ENCODE data around the gene LYST. TPM values are rescaled to one million over a fixed set of nuclear protein-coding genes. Genes with fewer than 3 reads are reported as not detected.

LYST gene
- polyA plus RNA-seq, 3 donors, result 46.3 to 128 (median 67.9) TPM

GRCh38 chr1:235913311-235913710 is 46.6 kb upstream of the LYST start:
- H3K27ac ChIP-seq (ENCODE audit: low read depth in 1 of 2, low read length in 2 of 2), result no peak overlapping the region
- Mint-ChIP-seq H3K4me1 (peaks cover 57% of the 10 kb centered on the region), H3K4me3 (no peak overlapping the region), H3K9me3 (no peaks in the 10 kb centered on the region), H3K27ac (no peak overlapping the region), H3K27me3 (ENCODE audit: low read depth in 3 of 3) (peaks cover 0 to 3% (median 3%) of the 10 kb centered on the region in 3 donors), H3K36me3 (peaks cover 0 to 5% of the 10 kb centered on the region in 2 donors)
- H3K27me3 ChIP-seq (ENCODE audit: control insufficient read depth in 2 of 2, insufficient read depth in 2 of 2, low read length in 2 of 2), result no peaks in the 10 kb centered on the region
- no peaks in the 10 kb centered on the region for H3K36me3 ChIP-seq (replicated peaks in 1 of 2; ENCODE audit: control insufficient read depth in 1 of 2, insufficient read depth in 2 of 2, low read length in 2 of 2)
- intact Hi-C loops (cut with micrococcal nuclease), result loop anchor here in 1 of 2 donors (5.0 kb wide), 1 partner anchor 59 kb away; no protein-coding TSS in a partner anchor
- no peaks in the 10 kb centered on the region for H4K20me1 ChIP-seq (ENCODE audit: insufficient read depth, low read length)
- no peak for DNase-seq
- no peak overlapping the region for H3K4me2 ChIP-seq (replicated peaks; ENCODE audit: extremely low read depth, low read length, poor library complexity, severe bottlenecking)
- H3K9me3 ChIP-seq (replicated peaks in 1 of 2; ENCODE audit: control insufficient read depth in 1 of 2, insufficient read depth in 1 of 2, low read length in 2 of 2), result no peaks in the 10 kb centered on the region
- H3K79me2 ChIP-seq (ENCODE audit: insufficient read depth, low read length), result peaks cover 5% of the 10 kb centered on the region
- H3K4me3 ChIP-seq (replicated peaks in 1 of 3; ENCODE audit: low read depth in 2 of 3, low read length in 3 of 3), result no peak overlapping the region
- no peak overlapping the region for H3K9ac ChIP-seq (ENCODE audit: insufficient read depth, low read length, poor library complexity, severe bottlenecking)
- WGBS (ENCODE audit: insufficient coverage), result 100% methylated on average over 1 of the region's 1 CpG
- TF ChIP-seq, protein P1, sequence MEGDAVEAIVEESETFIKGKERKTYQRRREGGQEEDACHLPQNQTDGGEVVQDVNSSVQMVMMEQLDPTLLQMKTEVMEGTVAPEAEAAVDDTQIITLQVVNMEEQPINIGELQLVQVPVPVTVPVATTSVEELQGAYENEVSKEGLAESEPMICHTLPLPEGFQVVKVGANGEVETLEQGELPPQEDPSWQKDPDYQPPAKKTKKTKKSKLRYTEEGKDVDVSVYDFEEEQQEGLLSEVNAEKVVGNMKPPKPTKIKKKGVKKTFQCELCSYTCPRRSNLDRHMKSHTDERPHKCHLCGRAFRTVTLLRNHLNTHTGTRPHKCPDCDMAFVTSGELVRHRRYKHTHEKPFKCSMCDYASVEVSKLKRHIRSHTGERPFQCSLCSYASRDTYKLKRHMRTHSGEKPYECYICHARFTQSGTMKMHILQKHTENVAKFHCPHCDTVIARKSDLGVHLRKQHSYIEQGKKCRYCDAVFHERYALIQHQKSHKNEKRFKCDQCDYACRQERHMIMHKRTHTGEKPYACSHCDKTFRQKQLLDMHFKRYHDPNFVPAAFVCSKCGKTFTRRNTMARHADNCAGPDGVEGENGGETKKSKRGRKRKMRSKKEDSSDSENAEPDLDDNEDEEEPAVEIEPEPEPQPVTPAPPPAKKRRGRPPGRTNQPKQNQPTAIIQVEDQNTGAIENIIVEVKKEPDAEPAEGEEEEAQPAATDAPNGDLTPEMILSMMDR (IDR thresholded peaks at IDR 0.05), result no peak
- peaks cover 42 to 50% of the 10 kb centered on the region in 2 donors for H3K4me1 ChIP-seq (ENCODE audit: control insufficient read depth in 1 of 2, insufficient read depth in 2 of 2, low read length in 2 of 2)
- H2AFZ ChIP-seq (ENCODE audit: insufficient read depth, low read depth, low read length, poor library complexity, severe bottlenecking), result no peak overlapping the region

GRCh38 chr1:235911876-235912275 is 45.2 kb upstream of the LYST start:
- H3K27me3 Mint-ChIP-seq (ENCODE audit: low read depth in 3 of 3), result peaks cover 0 to 3% (median 2%) of the 10 kb centered on the region in 3 donors
- H3K79me2 ChIP-seq (ENCODE audit: insufficient read depth, low read length), result no peaks in the 10 kb centered on the region
- H3K4me1 Mint-ChIP-seq, result peaks cover 52% of the 10 kb centered on the region
- no peaks in the 10 kb centered on the region for H3K9me3 Mint-ChIP-seq
- no peaks in the 10 kb centered on the region for H3K36me3 ChIP-seq (replicated peaks in 1 of 2; ENCODE audit: control insufficient read depth in 1 of 2, insufficient read depth in 2 of 2, low read length in 2 of 2)
- H3K36me3 Mint-ChIP-seq, result peaks cover 0 to 5% of the 10 kb centered on the region in 2 donors
- peaks cover 33 to 44% of the 10 kb centered on the region in 2 donors for H3K4me1 ChIP-seq (ENCODE audit: control insufficient read depth in 1 of 2, insufficient read depth in 2 of 2, low read length in 2 of 2)
- H3K4me2 ChIP-seq (replicated peaks; ENCODE audit: extremely low read depth, low read length, poor library complexity, severe bottlenecking), result no peak overlapping the region
- H3K27ac ChIP-seq (ENCODE audit: low read depth in 1 of 2, low read length in 2 of 2), result no peak overlapping the region
- H4K20me1 ChIP-seq (ENCODE audit: insufficient read depth, low read length), result no peaks in the 10 kb centered on the region
- no peak overlapping the region for H3K4me3 ChIP-seq (replicated peaks in 1 of 3; ENCODE audit: low read depth in 2 of 3, low read length in 3 of 3)
- intact Hi-C loops (cut with micrococcal nuclease), result loop anchor here in 1 of 2 donors (5.0 kb wide), 1 partner anchor 60 kb away; no protein-coding TSS in a partner anchor
- H3K27ac Mint-ChIP-seq, result peak overlapping the region in 1 of 7 donors; percentile 26
- H3K9me3 ChIP-seq (replicated peaks in 1 of 2; ENCODE audit: control insufficient read depth in 1 of 2, insufficient read depth in 1 of 2, low read length in 2 of 2), result no peaks in the 10 kb centered on the region
- H3K4me3 Mint-ChIP-seq, result no peak overlapping the region
- WGBS (ENCODE audit: insufficient coverage), result 94% methylated on average over 4 of the region's 6 CpGs
- H3K27me3 ChIP-seq (ENCODE audit: control insufficient read depth in 2 of 2, insufficient read depth in 2 of 2, low read length in 2 of 2), result no peaks in the 10 kb centered on the region
- H3K9ac ChIP-seq (ENCODE audit: insufficient read depth, low read length, poor library complexity, severe bottlenecking), result no peak overlapping the region
- DNase-seq, result no peak
- no peak overlapping the region for H2AFZ ChIP-seq (ENCODE audit: insufficient read depth, low read depth, low read length, poor library complexity, severe bottlenecking)
- TF ChIP-seq, protein P1 (IDR thresholded peaks at IDR 0.05), result no peak

Data from CD14-positive monocyte (primary cell).